Measurements from ENCODE around the gene MEGF8.

GRCh38 chr19:42351079-42351735 lies 25.8 kb downstream of the MEGF8 start:
- TF ChIP-seq CTCF (IDR thresholded peaks at IDR 0.05 in 2 of 3, conservative IDR thresholded peaks at IDR 0.05 in 1 of 3; ENCODE audit: insufficient read depth in 2 of 3, low read depth in 1 of 3, low read length in 3 of 3) (no peak), EP300 (IDR thresholded peaks at IDR 0.05; ENCODE audit: low read length) (no peak), ZNF12 (CRISPR knock-in tag; IDR thresholded peaks at IDR 0.05) (no peak), RHOXF2B (CRISPR knock-in tag; conservative IDR thresholded peaks at IDR 0.05) (no peak), BCL6 (CRISPR knock-in tag; IDR thresholded peaks at IDR 0.05) (no peak)
- TF ChIP-seq, protein P1, sequence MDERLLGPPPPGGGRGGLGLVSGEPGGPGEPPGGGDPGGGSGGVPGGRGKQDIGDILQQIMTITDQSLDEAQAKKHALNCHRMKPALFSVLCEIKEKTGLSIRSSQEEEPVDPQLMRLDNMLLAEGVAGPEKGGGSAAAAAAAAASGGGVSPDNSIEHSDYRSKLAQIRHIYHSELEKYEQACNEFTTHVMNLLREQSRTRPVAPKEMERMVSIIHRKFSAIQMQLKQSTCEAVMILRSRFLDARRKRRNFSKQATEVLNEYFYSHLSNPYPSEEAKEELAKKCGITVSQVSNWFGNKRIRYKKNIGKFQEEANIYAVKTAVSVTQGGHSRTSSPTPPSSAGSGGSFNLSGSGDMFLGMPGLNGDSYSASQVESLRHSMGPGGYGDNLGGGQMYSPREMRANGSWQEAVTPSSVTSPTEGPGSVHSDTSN (CRISPR knock-in tag; IDR thresholded peaks at IDR 0.05; ENCODE audit: low read depth): no peak
- TF ChIP-seq, protein P1 (tag; conservative IDR thresholded peaks at IDR 0.05; ENCODE audit: low read depth): no peak

All from K562 (cell line).